NT2/D1 (cell line): ENCODE measurements around the gene EIF1AD.

Experiments used
- SUZ12 ChIP-seq: IDR thresholded peaks from 2 replicates; pipeline ENCODE4 v1.6.1; 2011; ENCODE audit not compliant: insufficient read length, insufficient read depth; ENCODE audit errors: extremely low read depth
- ZNF274 ChIP-seq: IDR thresholded peaks from 2 replicates; pipeline ENCODE4 v1.6.1; 2011; ENCODE audit warnings: mild to moderate bottlenecking, low read depth, low read length

DNA sequence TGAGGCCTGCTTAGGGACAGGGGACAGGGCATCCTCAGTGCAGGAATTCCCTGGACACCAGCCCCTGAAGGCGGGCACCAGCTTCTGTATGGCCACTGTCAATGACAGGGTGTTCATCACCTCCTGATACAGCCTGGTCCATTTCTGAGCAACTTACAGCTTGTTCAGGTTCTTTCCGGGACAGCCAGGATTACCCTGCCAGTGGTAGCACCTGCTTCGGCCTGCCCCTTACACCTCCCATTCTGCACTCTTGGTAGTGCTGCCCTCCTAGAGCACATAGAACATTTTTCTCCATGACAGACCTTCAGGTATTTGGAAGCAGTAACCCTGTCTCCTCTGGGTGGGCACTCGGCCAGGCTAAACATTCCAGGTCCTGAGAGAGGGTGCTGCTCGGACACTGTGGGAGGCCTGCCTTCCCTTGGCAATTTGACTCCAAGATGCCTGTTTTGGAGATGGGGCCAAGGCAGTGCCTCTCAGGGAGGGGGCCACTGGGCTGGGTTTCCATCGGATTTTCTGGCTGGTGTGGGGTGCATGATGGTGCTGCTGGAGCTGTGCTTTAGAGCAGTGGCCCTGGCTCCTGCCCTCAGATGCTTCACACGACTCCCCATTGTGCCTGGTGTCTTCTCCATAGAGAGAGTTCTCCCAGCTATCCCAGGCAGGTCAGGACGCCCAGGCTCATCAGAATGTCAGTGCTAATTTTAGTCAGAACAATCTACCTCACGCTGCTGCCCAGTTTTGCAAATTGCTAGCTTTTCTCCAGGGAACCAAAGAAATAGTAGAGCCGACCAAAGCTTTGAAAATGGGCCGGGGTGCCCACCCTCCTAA, 45.8 kb upstream of the EIF1AD start:
- TF ChIP-seq SUZ12 (no peak), ZNF274 (no peak)
